SU-DHL-6 (cell line): ENCODE results near the gene BRIP1.

Experiments used
- H2AFZ ChIP-seq: fragments of 200-600 bp; sonication (generic); 2 replicates; pipeline ENCODE4 v1.6.1; 2014; ENCODE audit warnings: low read depth, mild to moderate bottlenecking, moderate library complexity, mixed read lengths, antibody characterized with exemption, low read length; ENCODE audit not compliant: severe bottlenecking
- H3F3A ChIP-seq: fragments of 200-600 bp; shearing (Covaris generic); 2 replicates; pipeline ENCODE4 v1.6.0; 2016; ENCODE audit warnings: antibody characterized with exemption, mild to moderate bottlenecking; ENCODE audit not compliant: insufficient read depth
- H3K27ac ChIP-seq: fragments of 200-600 bp; sonication (generic); 2 replicates; pipeline ENCODE4 v1.5.1; 2016; ENCODE audit warnings: low read depth, mild to moderate bottlenecking, low read length, moderate library complexity, mixed read lengths
- H3K27me3 ChIP-seq: fragments of 200-600 bp; sonication (generic), shearing (Covaris generic); 2 replicates; pipeline ENCODE4 v1.6.0; 2014; ENCODE audit warnings: mild to moderate bottlenecking, low read length
- H3K36me3 ChIP-seq: fragments of 200-600 bp; sonication (generic); 2 replicates; pipeline ENCODE4 v1.6.1; 2014; ENCODE audit warnings: mild to moderate bottlenecking, low read length, mixed read lengths
- H3K4me2 ChIP-seq: fragments of 300-600, 200-600 bp; shearing (Covaris generic), sonication (generic); 2 replicates; pipeline ENCODE4 v1.6.0; 2014; ENCODE audit warnings: low read length, low read depth, mild to moderate bottlenecking; ENCODE audit not compliant: poor library complexity, severe bottlenecking
- H3K4me3 ChIP-seq: fragments of 200-600 bp; sonication (generic); 2 replicates; pipeline ENCODE4 v1.5.1; 2014; ENCODE audit warnings: antibody characterized with exemption, low read length, mild to moderate bottlenecking, mixed read lengths; ENCODE audit not compliant: insufficient read depth, poor library complexity, severe bottlenecking
- H3K79me2 ChIP-seq: fragments of 200-600 bp; sonication (generic); 2 replicates; pipeline ENCODE4 v1.6.1; 2014; ENCODE audit warnings: mild to moderate bottlenecking, low read length, moderate library complexity; ENCODE audit not compliant: insufficient read depth
- H3K9ac ChIP-seq: fragments of 200-600 bp; sonication (generic); 2 replicates; pipeline ENCODE4 v1.7.0; 2014; ENCODE audit warnings: mild to moderate bottlenecking, low read length
- H3K9me2 ChIP-seq: fragments of 200-600 bp; sonication (generic); replicated peaks from 2 replicates; pipeline ENCODE4 v1.6.1; 2014; ENCODE audit warnings: low read length; ENCODE audit not compliant: insufficient read depth
- H3K9me3 ChIP-seq: fragments of 200-600 bp; sonication (generic); 2 replicates; pipeline ENCODE4 v1.6.1; 2014; ENCODE audit warnings: low read length, mixed read lengths; ENCODE audit not compliant: insufficient read depth
- H4K20me1 ChIP-seq: fragments of 200-600 bp; sonication (generic); 2 replicates; pipeline ENCODE4 v1.6.1; 2014; ENCODE audit warnings: low read depth, mild to moderate bottlenecking, antibody characterized with exemption, low read length, moderate library complexity, mixed read lengths
- EZH2phosphoT487 ChIP-seq: fragments of 200-600 bp; sonication (generic), shearing (Covaris generic); conservative IDR thresholded peaks from 2 replicates; pipeline ENCODE4 v1.6.1; 2018; ENCODE audit warnings: mild to moderate bottlenecking, antibody characterized with exemption, low read length, moderate library complexity, mixed read lengths
- TF ChIP-seq, protein P1 (sequence below): fragments of 200-600 bp; sonication (generic); IDR thresholded peaks from one replicate; pipeline ENCODE4 v1.5.1; 2017; ENCODE audit warnings: antibody characterized with exemption, mild to moderate bottlenecking, low read length, moderate library complexity; ENCODE audit not compliant: insufficient read depth, poor library complexity, severe bottlenecking

The BRIP1 gene

GRCh38 chr17:61715348-61715747 lies 148.0 kb downstream of the BRIP1 start:
- H3K4me3 ChIP-seq = no peak overlapping the region
- no peaks in the 10 kb centered on the region for H3F3A ChIP-seq
- no peaks in the 10 kb centered on the region for H3K9me2 ChIP-seq
- H3K27ac ChIP-seq = no peak overlapping the region
- H3K27me3 ChIP-seq = no peaks in the 10 kb centered on the region
- H4K20me1 ChIP-seq = no peaks in the 10 kb centered on the region
- no peak overlapping the region for H3K9ac ChIP-seq
- H3K36me3 ChIP-seq = peaks cover 36% of the 10 kb centered on the region
- no peaks in the 10 kb centered on the region for H3K79me2 ChIP-seq
- H3K4me2 ChIP-seq = no peak overlapping the region
- no peaks in the 10 kb centered on the region for H3K9me3 ChIP-seq
- TF ChIP-seq EZH2phosphoT487 = no peak
- TF ChIP-seq, protein P1, sequence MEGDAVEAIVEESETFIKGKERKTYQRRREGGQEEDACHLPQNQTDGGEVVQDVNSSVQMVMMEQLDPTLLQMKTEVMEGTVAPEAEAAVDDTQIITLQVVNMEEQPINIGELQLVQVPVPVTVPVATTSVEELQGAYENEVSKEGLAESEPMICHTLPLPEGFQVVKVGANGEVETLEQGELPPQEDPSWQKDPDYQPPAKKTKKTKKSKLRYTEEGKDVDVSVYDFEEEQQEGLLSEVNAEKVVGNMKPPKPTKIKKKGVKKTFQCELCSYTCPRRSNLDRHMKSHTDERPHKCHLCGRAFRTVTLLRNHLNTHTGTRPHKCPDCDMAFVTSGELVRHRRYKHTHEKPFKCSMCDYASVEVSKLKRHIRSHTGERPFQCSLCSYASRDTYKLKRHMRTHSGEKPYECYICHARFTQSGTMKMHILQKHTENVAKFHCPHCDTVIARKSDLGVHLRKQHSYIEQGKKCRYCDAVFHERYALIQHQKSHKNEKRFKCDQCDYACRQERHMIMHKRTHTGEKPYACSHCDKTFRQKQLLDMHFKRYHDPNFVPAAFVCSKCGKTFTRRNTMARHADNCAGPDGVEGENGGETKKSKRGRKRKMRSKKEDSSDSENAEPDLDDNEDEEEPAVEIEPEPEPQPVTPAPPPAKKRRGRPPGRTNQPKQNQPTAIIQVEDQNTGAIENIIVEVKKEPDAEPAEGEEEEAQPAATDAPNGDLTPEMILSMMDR = no peak
- no peak overlapping the region for H2AFZ ChIP-seq

- Histone ChIP-seq H3K27ac (no peak overlapping the region), H3K9ac (no peak overlapping the region), H3K9me3 (no peaks in the 10 kb centered on the region), H3K4me2 (no peak overlapping the region), H3K4me3 (no peak overlapping the region), H3K79me2 (no peaks in the 10 kb centered on the region), H4K20me1 (no peaks in the 10 kb centered on the region), H3K9me2 (no peaks in the 10 kb centered on the region), H3K27me3 (no peaks in the 10 kb centered on the region), H2AFZ (no peak overlapping the region), H3K36me3 (peaks cover 41% of the 10 kb centered on the region), H3F3A (no peaks in the 10 kb centered on the region)
- no peak for TF ChIP-seq EZH2phosphoT487
- TF ChIP-seq, protein P1 = no peak
Measured at GRCh38 chr17:61714300-61714699, 149.0 kb downstream of the BRIP1 start.

DNA sequence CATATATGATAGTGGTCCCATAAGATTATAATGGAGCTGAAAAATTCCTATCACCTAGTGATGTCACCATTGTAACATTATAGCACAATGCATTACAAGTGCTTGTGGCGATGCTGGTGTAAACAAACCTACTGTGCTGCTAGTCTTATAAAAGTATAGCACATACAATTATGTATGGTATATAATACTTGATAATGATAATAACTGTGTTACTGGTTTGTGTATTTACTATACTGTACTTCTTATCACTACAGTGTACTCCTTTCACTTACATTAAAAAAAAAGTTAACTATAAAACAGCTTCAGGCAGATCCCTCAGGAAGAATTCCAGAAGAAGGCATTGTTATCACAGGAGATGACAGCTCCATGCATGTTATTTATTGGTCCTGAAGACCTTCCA lies 150.3 kb downstream of the BRIP1 start:
- H2AFZ ChIP-seq = no peak overlapping the region
- H3K9ac ChIP-seq = no peak overlapping the region
- H3K9me3 ChIP-seq = no peaks in the 10 kb centered on the region
- H3F3A ChIP-seq = no peaks in the 10 kb centered on the region
- no peaks in the 10 kb centered on the region for H3K9me2 ChIP-seq
- no peaks in the 10 kb centered on the region for H3K27me3 ChIP-seq
- TF ChIP-seq, protein P1 = no peak
- no peak for TF ChIP-seq EZH2phosphoT487
- H3K27ac ChIP-seq = no peak overlapping the region
- H3K79me2 ChIP-seq = no peaks in the 10 kb centered on the region
- H3K4me3 ChIP-seq = no peak overlapping the region
- H4K20me1 ChIP-seq = no peaks in the 10 kb centered on the region
- peaks cover 52% of the 10 kb centered on the region for H3K36me3 ChIP-seq
- H3K4me2 ChIP-seq = no peak overlapping the region

DNA sequence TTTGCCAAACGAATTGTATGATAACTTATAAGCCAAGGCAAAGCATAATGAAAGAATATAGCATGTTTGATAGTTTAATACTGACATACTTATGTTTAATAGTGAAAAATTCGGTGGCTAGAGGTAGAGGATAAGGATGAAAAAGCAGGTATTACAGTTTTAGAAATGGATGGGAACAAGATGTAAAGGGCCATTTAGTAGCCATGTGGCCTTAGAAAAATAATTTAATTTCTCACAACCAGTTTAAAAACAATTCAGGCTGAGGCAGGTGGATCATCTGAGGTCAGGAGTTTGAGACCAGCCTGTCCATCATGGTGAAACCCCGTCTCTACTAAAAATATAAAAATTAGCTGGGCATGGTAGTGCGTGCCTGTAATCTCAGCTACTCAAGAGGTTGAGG lies 152.8 kb downstream of the BRIP1 start:
- Histone ChIP-seq H3K4me2 (no peak overlapping the region), H3K9me2 (no peaks in the 10 kb centered on the region), H3K9ac (no peak overlapping the region), H3K27me3 (no peaks in the 10 kb centered on the region), H2AFZ (no peak overlapping the region), H3F3A (no peaks in the 10 kb centered on the region), H3K9me3 (no peaks in the 10 kb centered on the region), H3K27ac (no peak overlapping the region), H3K4me3 (no peak overlapping the region), H3K79me2 (no peaks in the 10 kb centered on the region), H4K20me1 (no peaks in the 10 kb centered on the region), H3K36me3 (peaks cover 42% of the 10 kb centered on the region)
- TF ChIP-seq, protein P1 = no peak
- TF ChIP-seq EZH2phosphoT487 = no peak
